ENCODE measurements around the gene ATG4D.

Gene ATG4D

DNA sequence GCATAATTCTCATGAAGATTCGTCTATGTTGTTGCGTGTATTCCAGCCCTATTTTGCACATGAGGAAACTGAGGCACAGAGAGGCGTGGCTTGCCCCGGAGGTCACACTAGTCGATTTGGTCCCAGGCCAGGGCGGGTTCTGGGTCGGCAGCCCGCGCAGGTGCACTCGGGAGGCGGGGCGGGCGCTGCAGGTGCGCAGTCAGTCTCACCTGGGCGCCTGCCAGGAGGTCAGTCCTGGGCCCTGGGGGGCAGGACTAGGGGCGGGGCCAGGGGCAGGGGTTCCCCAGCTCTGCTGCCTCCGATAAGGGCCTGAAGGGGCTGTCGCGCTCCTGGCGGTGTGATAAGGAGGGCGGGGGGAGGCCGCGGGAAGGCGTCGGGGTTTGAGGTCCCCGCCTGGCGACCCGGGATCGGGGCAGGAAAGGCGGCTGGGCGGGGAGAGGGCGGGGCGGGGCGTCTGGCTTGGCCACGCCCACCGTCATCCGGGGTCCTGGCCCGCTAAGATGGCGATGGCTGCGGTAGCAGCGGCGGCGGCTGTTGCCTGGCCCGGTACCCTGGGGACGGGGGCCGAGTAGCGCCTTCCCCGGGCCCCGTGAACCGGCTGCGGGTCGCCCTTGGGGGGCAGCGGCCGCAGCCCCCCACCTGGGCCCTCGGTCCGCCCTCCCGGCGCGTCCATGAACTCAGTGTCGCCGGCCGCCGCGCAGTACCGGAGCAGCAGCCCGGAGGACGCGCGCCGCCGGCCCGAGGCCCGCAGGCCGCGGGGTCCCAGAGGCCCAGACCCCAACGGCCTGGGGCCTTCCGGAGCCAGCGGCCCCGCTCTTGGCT, at the start of gene ATG4D:
ATG4D (plus strand) TSS at position 485 of the 822 bp plus-strand sequence; CDS start at position 672, 187 bp downstream.
- FAIRE-seq, result no peak

GRCh38 chr19:10497371-10497770, 46.3 kb upstream of the ATG4D start:
- FAIRE-seq, result no peak

- FAIRE-seq, result no peak
Observed at GRCh38 chr19:10499550-10500246, 44.0 kb upstream of the ATG4D start.

DNA sequence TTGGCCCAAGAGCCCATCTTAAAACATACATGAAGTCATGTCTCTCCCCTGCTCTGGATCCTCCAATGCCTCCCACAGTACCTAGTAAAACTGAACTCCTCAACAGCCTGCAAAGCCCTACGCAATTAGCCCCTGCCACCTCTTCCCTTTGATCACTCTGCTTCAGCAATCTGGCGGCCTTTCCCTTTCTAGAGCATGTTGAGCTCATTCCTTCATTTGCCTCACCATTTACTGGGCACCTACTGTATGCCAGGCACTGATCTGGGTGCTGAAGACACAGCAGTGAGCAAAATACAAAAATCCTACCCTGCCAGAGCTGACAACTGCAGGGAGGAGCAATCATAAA, 43.5 kb upstream of the ATG4D start:
- FAIRE-seq, result no peak

GRCh38 chr19:10501971-10502523, 41.7 kb upstream of the ATG4D start:
- FAIRE-seq, result no peak

- FAIRE-seq, result no peak
Observed at GRCh38 chr19:10502524-10503001, 41.1 kb upstream of the ATG4D start.

- FAIRE-seq, result no peak
Observed at GRCh38 chr19:10503002-10503789, 40.5 kb upstream of the ATG4D start, which contains the start of gene KEAP1. Gene KEAP1, minus strand, starts transcription at chr19:10503356. Its CDS starts 3,323 bp downstream, at chr19:10500033.

DNA sequence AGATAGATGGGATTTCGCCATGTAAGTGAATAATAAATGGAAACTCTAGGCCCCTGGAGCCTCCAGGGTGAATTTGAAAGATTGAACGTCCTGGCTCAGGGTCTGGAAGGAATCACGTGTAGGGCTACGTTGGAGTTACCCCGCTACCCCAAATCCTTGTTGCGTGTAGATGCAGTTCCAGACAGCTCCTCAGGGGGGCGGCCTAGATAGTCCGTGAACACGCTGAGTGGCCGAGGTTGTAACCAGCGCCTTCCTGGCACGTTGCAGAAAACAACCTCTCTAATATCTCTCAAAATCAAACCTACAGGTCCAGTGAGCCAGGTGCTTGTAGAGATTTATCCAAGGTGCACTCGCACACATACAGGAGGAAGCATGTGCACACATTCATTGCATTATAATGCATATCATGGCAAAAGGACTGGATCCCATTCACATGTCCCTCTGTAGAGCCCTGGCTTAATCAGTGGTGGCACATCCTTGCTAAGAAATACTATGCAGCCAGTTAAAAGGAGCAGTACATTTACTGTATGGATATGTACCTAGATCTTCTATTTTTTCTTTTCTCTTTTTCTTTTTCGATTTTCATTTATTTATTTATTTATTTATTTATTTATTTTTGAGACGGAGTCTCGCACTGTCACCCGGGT, 38.0 kb upstream of the ATG4D start:
- no peak for FAIRE-seq

- no peak for FAIRE-seq
Observed at GRCh38 chr19:10508036-10508435, 35.7 kb upstream of the ATG4D start.

DNA sequence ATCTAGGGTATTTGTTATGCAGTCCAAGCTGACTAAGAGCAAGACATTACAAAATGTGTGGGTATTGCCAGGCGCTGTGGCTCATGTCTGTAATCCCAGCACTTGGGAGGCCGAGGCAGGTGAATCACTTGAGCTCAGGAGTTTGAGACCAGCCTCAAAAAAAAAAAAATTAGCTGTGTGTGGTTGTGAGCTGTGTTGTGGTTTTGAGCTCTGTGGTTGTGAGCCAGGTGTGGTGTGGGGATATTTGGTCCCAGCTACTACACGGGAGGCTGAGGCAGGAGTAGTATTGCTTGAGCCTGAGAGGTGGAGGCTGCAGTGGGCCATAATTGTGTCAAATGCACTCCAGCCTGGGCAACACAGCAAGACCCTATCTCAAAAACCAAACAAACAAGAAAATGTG, 35.0 kb upstream of the ATG4D start:
- no peak for FAIRE-seq

GRCh38 chr19:10510301-10510802, 33.4 kb upstream of the ATG4D start:
- FAIRE-seq, result no peak

DNA sequence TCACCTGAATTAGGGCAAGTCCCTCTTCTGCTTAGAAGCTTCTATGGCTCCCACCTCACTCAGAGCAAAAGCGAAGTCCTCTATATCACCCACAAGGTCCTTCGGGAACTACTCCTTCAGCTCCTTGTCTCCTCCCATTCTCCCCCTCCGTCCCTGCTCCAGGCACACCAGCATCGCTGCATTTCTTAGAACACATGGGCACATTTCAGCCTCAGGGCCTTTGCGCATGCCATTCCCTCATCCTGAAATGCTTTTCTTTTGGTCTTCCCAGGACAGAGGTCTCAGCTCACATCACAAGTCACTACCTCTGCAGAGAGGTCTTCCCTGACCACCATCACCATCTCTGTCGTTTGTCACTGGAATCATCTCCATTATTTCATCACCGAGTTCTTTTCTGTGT, 30.5 kb upstream of the ATG4D start:
- no peak for FAIRE-seq

DNA sequence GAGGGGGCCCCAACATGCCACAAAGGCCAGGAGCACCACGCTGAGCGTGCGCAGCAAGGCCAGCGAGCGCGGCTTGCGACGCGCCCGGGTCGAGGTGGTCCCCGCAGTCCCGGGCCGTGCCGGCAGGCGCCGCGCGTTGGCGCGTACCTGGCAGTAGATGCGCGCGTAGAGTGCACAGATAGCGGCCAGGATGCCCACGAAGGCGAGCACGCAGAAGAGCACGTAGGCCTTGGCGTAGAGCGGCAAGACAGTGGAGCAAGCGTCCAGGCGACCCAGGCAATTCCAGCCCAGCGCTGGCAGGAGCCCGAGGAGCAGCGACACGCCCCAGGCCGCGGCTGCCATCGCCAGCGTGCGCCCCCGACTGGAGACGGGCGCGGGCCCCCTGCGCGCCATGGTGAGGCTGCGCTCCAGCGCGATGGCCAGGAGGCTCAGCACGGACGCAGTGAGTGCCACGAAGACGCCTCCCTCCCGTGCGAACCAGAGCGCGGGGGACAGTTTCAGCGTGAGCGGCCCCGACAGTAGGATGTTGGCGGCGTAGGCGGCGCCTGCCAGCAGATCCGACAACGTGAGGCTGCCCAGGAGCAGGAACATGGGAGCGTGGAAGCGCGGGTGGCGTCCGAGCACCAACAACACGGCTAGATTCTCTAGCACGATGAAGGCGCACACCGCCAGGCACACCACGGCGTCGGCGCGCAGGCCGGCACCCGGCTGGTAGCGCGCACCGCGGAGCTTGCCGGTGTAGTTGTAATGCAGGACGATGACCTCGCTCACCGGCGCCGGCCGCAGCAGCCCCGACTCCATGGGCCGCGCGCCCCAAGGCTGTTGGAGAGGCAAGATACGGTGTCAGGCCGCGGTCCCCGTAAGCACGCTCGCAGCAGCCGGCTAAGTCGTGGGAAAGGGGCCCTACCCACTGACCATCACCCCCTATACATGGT, 29.2 kb upstream of the ATG4D start:
- FAIRE-seq, result no peak

GRCh38 chr19:10516064-10516385, 27.7 kb upstream of the ATG4D start:
- FAIRE-seq, result no peak

GRCh38 chr19:10516671-10517286, 26.9 kb upstream of the ATG4D start:
- FAIRE-seq, result no peak

DNA sequence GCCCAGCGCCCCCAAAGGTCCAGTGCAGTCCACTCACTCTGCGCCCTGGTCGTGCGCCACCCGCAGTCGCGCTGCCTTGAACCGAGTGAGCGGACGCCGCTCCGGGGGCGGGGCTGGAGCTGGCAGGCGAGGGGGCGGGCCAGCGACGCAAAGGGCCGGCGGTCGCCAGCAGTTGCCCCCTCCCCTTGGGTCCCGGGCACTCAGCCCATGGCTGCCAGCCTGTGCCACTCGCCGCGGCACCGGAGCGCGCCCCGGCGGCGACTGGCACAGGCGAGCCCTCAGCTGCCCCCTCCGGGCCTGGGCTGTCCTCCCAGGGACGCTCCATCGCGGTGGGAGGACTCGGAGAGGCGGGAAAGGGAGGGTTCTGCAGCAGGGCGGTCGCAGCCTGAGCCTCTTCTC, 26.3 kb upstream of the ATG4D start, which contains the start of gene S1PR5:
S1PR5 (minus strand) TSS at position 87 of the 399 bp plus-strand sequence. CDS start 2,436 bp downstream, outside the sequence.
- no peak for FAIRE-seq

DNA sequence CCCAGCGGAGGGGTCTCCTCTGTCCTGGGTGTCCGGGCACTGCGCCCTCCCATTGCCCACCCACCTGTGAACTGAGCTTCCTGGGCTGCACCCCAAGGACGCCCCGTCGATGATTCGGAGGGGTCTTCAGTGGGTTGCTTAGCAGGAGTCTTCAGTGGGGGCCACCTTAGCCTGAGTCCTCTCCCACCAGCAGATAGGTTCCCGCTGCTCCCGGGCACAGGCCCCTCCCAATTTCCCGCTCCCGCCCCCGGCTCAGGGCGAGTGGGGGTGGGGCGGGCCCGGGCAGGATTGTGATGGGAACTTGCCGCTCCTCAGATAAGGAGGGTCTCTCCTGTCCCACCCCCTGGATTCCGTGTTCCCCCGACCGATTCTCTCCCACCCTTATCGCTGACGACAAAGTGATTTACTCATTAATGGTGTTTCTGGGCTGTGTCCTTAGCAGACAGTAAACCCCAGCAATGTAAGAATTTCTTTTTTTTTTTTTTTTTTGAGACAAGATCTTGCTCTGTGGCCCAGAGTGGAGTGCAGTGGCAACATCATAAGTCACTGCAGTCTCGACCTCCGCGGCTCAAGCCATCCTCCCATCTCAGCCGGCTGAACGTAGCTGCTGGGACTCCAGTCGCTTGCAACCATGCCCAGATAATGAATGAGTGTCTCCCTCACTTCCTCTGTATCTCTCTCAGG, 25.8 kb upstream of the ATG4D start:
- FAIRE-seq, result no peak

GRCh38 chr19:10518444-10519361, 25.0 kb upstream of the ATG4D start:
- no peak for FAIRE-seq

- no peak for FAIRE-seq
Observed at GRCh38 chr19:10519421-10519820, 24.3 kb upstream of the ATG4D start.

Data from islet of Langerhans (tissue), 1 donor.